ENCODE results near the gene RASGRF2.

RASGRF2 gene

GRCh38 chr5:80920333-80920732 is 39.8 kb upstream of the RASGRF2 start:
- no peak for TF ChIP-seq CTCF (conservative IDR thresholded peaks at IDR 0.05; ENCODE audit: low read length)
- no peak for TF ChIP-seq EZH2phosphoT487 (IDR thresholded peaks at IDR 0.05; ENCODE audit: borderline replicate concordance)
- Histone ChIP-seq H3K9me3 (ENCODE audit: insufficient read depth, low read depth, low read length) (no peaks in the 10 kb centered on the region), H3K27me3 (ENCODE audit: insufficient read depth, low read length, poor library complexity, severe bottlenecking) (no peaks in the 10 kb centered on the region), H3K9me2 (replicated peaks; ENCODE audit: low read depth, low read length) (no peaks in the 10 kb centered on the region), H3K4me1 (ENCODE audit: insufficient read depth, low read length, poor library complexity, severe bottlenecking) (peaks cover 3% of the 10 kb centered on the region), H4K20me1 (ENCODE audit: insufficient read depth, low read length, poor library complexity, severe bottlenecking) (no peaks in the 10 kb centered on the region), H3K4me3 (ENCODE audit: low read length, poor library complexity, severe bottlenecking) (no peak overlapping the region), H3K9ac (ENCODE audit: low read depth, low read length, poor library complexity, severe bottlenecking) (no peak overlapping the region), H2AFZ (ENCODE audit: low read length) (no peak overlapping the region), H3K79me2 (ENCODE audit: insufficient read depth, low read length) (no peaks in the 10 kb centered on the region), H3K4me2 (ENCODE audit: low read depth, low read length, poor library complexity, severe bottlenecking) (no peak overlapping the region), H3F3A (ENCODE audit: low read depth) (no peaks in the 10 kb centered on the region), H3K36me3 (ENCODE audit: insufficient read depth, low read length) (no peaks in the 10 kb centered on the region)

- Histone ChIP-seq H3K9ac (ENCODE audit: low read depth, low read length, poor library complexity, severe bottlenecking) (no peak overlapping the region), H3K27me3 (ENCODE audit: insufficient read depth, low read length, poor library complexity, severe bottlenecking) (no peaks in the 10 kb centered on the region), H4K20me1 (ENCODE audit: insufficient read depth, low read length, poor library complexity, severe bottlenecking) (no peaks in the 10 kb centered on the region), H3F3A (ENCODE audit: low read depth) (no peaks in the 10 kb centered on the region), H3K9me3 (ENCODE audit: insufficient read depth, low read depth, low read length) (no peaks in the 10 kb centered on the region), H3K79me2 (ENCODE audit: insufficient read depth, low read length) (no peaks in the 10 kb centered on the region), H3K4me3 (ENCODE audit: low read length, poor library complexity, severe bottlenecking) (no peak overlapping the region), H3K36me3 (ENCODE audit: insufficient read depth, low read length) (no peaks in the 10 kb centered on the region), H2AFZ (ENCODE audit: low read length) (no peak overlapping the region), H3K4me2 (ENCODE audit: low read depth, low read length, poor library complexity, severe bottlenecking) (no peak overlapping the region), H3K4me1 (ENCODE audit: insufficient read depth, low read length, poor library complexity, severe bottlenecking) (peaks cover 3% of the 10 kb centered on the region), H3K9me2 (replicated peaks; ENCODE audit: low read depth, low read length) (no peaks in the 10 kb centered on the region)
- TF ChIP-seq CTCF (conservative IDR thresholded peaks at IDR 0.05; ENCODE audit: low read length) (no peak), EZH2phosphoT487 (IDR thresholded peaks at IDR 0.05; ENCODE audit: borderline replicate concordance) (no peak)
These were observed 39.1 kb upstream of the RASGRF2 start for GRCh38 chr5:80921026-80921425.

- no peaks in the 10 kb centered on the region for H3K9me2 ChIP-seq (replicated peaks; ENCODE audit: low read depth, low read length)
- no peak overlapping the region for H3K4me3 ChIP-seq (ENCODE audit: low read length, poor library complexity, severe bottlenecking)
- H3K4me2 ChIP-seq (ENCODE audit: low read depth, low read length, poor library complexity, severe bottlenecking) = no peak overlapping the region
- H3K9ac ChIP-seq (ENCODE audit: low read depth, low read length, poor library complexity, severe bottlenecking) = no peak overlapping the region
- no peaks in the 10 kb centered on the region for H3K79me2 ChIP-seq (ENCODE audit: insufficient read depth, low read length)
- TF ChIP-seq CTCF (conservative IDR thresholded peaks at IDR 0.05; ENCODE audit: low read length) (no peak), EZH2phosphoT487 (IDR thresholded peaks at IDR 0.05; ENCODE audit: borderline replicate concordance) (no peak)
- H3K9me3 ChIP-seq (ENCODE audit: insufficient read depth, low read depth, low read length) = no peaks in the 10 kb centered on the region
- no peaks in the 10 kb centered on the region for H3K4me1 ChIP-seq (ENCODE audit: insufficient read depth, low read length, poor library complexity, severe bottlenecking)
- H2AFZ ChIP-seq (ENCODE audit: low read length) = no peak overlapping the region
- no peaks in the 10 kb centered on the region for H3K27me3 ChIP-seq (ENCODE audit: insufficient read depth, low read length, poor library complexity, severe bottlenecking)
- H3F3A ChIP-seq (ENCODE audit: low read depth) = no peaks in the 10 kb centered on the region
- no peaks in the 10 kb centered on the region for H4K20me1 ChIP-seq (ENCODE audit: insufficient read depth, low read length, poor library complexity, severe bottlenecking)
- no peaks in the 10 kb centered on the region for H3K36me3 ChIP-seq (ENCODE audit: insufficient read depth, low read length)
These were observed 34.2 kb upstream of the RASGRF2 start for GRCh38 chr5:80925931-80926330.

Data from Loucy (cell line).